Retina (tissue), 1 donor: ENCODE data around the gene TSR1.

Experiments
- DNase-seq: peaks from one replicate; pipeline ENCODE4 v3.0.0-alpha.2; 2016

The TSR1 gene

GRCh38 chr17:2277429-2278170 is 58.7 kb downstream of the TSR1 start:
- DNase-seq: no peak

- DNase-seq: no peak
Measured at GRCh38 chr17:2275722-2276121, 60.5 kb downstream of the TSR1 start.

GRCh38 chr17:2274414-2274813 is 61.8 kb downstream of the TSR1 start:
- no peak for DNase-seq
